Activated CD4-positive, alpha-beta T cell treated with anti-CD3 and anti-CD28 coated beads, Interleukin-2, amount 50 U/mL, for 24 hours (primary cell): ENCODE measurements around the gene DDX19B.
"Not testable (repeated sequence)": the region's sequence is repeated elsewhere in the genome, so short reads cannot be mapped to it uniquely, and the experiment has no call there.

Source experiments
- DNase-seq, 2 donors: peaks; one replicate each; pipeline ENCODE4 v3.0.0-alpha.2; 2020; ENCODE audit warnings: low read depth in 1 of 2, low spot score in 1 of 2

The DDX19B gene

GRCh38 chr16:70287304-70287971 is 11.5 kb upstream of the DDX19B start:
- DNase-seq, result not testable (repeated sequence)

- DNase-seq, result peak; percentile 82 to 97
Observed at GRCh38 chr16:70289229-70290094, 9.5 kb upstream of the DDX19B start, which contains the start of gene AARS1. Gene AARS1, minus strand, starts transcription at chr16:70289506. Its CDS starts 6,743 bp downstream, at chr16:70282763.

- no peak for DNase-seq
Observed at GRCh38 chr16:70290949-70291519, 8.0 kb upstream of the DDX19B start.

- not testable (repeated sequence) for DNase-seq
Observed at GRCh38 chr16:70292148-70292547, 6.8 kb upstream of the DDX19B start.

GRCh38 chr16:70294385-70295025 is 4.5 kb upstream of the DDX19B start:
- no peak for DNase-seq

DNA sequence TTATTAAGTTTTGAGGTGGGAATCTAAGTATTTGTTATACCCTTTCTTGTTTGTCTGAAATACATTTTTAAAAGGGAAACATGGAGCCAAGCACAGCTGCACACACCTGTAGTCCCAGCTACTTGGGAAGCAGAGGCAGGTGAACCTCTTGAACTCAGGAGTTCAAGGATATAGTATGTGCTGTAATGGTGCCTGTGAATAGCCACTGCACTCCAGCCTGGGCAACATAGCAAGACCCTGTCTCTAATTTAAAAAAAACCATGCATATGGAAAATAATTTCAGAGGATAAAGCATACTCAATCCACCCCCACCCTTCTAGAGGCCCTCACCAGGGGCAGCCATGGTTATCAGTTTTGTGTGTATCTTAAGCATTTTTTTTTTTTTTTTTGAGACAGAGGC is 3.4 kb upstream of the DDX19B start:
- no peak for DNase-seq

DNA sequence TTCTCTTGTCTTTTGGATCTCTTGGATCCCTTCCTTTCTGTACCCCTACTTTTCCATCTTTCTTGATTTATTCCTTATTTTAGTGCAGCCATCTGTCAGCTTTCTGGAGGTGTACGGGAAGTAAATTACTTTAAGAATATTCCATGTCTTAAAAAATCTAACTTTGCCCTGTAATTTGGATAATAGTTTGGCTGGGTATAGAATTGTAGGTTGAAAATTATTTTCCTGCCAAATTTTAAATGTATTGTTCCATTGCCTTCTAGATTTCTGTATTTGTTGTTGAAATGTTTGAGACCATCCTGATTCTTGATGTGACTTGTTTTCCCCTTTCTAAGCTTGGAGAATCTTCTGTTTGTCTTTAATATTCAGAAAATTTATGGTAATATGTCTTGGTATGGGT is 2.1 kb downstream of the DDX19B start:
- no peak for DNase-seq

DNA sequence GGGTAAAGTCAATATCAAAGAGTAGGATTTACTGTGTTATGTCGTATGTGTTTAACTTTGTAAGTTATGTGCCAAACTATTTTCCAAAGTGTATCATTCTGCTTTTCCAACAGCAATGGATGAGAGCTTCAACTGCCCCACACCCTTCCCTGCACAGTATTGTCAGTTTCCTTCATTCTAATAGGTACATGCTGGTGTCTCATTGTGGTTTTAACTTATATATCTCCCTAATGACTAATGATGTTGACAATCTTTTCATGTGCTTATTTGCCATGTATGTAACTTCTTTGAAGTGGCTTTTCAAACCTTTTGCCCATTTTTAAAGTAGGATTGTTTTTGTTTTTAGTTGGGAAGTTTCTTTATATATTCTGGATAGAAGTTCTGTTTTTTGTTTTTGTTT is 3.8 kb downstream of the DDX19B start:
- no peak for DNase-seq

DNA sequence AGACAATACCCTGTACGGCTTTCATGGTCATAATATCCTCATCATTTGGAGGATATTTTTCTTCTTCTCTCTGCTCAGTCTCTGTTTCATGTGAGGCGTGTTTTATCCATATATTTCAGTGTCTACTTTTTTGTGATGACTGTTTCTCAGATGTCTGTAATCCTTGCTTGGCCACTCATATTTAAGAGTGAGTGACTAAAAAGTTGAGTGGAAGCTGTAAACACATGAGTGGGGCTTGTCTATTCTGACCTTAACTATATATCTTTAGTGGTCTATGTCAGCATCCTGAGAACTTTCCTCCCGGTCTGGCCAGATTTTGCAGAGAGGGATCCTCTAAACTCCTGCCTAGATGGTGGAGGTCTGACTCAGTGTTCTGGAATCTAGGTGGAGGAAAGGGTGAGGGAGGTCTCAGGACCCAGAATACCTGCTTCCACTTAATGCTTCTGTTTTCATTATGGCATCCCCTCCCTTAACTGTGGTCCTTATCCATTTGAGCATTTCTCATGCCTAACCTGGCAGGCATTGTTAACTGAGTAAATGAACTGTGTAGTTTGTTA is 6.0 kb downstream of the DDX19B start:
- no peak for DNase-seq

DNA sequence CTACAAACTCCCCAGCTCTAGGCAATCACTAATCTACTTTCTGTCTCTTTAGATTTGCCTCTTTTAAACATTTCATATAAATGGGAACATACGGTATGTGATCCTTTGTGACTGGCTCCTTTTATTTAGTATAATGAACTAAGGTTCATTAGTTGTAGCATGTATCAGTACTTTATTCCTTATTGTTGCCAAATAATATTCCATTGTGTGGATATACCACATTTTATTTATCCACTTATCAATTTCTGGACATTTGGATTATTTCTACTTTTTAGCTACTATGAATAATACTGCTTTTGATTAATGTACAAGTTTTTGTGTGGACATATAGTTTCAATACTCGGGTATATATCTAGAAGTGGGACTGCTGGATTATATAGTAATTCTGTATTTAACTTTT is 7.9 kb downstream of the DDX19B start:
- no peak for DNase-seq

DNA sequence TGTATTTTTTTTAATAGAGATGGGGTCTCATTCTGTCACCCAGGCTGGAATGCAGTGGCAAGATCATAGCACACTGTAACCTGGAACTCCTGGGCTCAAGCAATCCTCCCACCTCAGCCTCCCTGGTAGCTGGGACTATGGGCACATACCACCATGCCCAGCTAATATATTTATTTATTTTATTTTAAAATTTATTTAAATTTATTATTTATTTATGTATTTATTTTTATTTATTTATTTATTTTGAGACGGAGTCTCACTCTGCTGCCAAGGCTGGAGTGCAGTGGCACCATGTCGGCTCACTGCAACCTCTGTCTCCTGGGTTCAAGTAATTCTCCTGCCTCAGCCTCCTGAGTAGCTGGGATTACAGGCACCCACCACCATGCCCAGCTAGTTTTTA is 8.7 kb downstream of the DDX19B start:
- DNase-seq, result not testable (repeated sequence)

DNA sequence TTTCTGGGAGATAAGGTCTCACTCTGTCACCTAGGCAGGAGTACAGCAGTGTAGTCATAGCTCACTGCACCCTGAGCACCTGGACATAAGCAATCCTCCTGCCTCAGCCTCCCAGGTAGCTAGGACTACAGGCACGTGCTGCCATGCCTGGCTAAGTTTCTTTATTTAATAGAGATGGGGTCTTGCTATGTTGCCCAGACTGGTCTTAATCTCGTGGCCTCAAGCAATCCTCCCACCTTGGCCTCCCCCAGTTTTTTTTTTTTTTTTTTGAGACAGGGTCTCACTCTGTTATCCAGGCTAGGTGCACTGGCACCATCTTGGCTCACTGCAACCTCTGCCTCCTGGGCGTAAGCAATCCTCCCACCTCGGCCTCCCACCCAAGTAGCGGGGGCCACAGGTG is 21.1 kb downstream of the DDX19B start:
- DNase-seq, result no peak

GRCh38 chr16:70324998-70325747 is 26.2 kb downstream of the DDX19B start:
- DNase-seq, result no peak

- DNase-seq, result no peak
Observed at GRCh38 chr16:70331091-70331490, 32.1 kb downstream of the DDX19B start.

GRCh38 chr16:70331588-70332358 is 32.8 kb downstream of the DDX19B start:
- no peak for DNase-seq

DNA sequence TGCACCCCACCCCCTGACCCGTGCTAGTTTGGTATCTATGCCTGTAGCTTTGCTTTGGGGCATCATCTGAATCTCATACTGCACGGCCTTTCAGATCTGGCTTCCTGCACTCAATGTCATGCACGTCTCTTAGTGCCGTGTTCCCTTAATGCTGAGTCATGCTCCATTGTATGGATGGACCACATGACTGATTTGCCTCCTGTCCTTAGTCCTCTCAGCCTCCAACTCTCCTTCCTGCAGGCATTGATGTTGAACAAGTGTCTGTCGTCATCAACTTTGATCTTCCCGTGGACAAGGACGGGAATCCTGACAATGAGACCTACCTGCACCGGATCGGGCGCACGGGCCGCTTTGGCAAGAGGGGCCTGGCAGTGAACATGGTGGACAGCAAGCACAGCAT is 33.7 kb downstream of the DDX19B start:
- not testable (repeated sequence) for DNase-seq

- DNase-seq, result no peak
Observed at GRCh38 chr16:70337814-70338213, 38.8 kb downstream of the DDX19B start.

DNA sequence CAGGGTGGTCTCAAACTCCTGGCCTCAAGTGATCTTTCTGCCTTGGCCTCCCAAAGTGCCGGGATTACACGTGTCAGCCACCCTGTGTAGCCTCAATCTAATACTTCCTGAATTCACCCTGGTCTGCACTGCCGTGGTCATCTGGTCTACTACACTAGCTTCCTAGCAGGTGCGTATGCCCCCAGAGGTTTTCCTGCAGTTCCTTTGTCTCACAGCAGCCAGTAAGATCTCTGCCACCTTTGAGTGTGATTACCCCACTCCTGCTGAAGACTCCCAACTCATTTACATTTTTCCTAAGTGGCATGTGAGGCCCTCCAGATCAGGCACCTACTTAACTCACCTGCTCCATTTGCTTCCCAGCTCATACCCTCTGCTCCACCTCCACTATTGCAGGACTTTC is 42.6 kb downstream of the DDX19B start:
- DNase-seq, result no peak

DNA sequence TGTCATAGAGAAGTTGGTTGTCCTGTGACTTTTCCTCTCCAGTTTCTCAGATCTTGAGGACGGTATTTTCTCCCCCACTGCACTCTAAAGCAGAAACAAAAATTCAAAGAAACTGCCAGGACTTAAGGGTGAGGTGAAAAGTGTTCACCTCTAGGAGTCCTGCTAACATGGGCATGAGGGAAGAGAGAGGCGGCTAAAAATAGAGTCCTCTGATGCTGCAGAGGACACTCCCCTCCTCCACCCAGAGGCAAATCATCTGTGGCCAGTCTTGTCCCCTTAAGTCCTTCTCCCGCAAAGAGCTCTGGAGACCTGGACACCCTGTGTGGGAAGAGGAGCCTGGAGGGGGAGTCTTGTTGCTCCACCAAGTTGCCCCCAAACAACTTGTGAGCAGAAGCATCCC is 43.0 kb downstream of the DDX19B start:
- DNase-seq, result no peak

DNA sequence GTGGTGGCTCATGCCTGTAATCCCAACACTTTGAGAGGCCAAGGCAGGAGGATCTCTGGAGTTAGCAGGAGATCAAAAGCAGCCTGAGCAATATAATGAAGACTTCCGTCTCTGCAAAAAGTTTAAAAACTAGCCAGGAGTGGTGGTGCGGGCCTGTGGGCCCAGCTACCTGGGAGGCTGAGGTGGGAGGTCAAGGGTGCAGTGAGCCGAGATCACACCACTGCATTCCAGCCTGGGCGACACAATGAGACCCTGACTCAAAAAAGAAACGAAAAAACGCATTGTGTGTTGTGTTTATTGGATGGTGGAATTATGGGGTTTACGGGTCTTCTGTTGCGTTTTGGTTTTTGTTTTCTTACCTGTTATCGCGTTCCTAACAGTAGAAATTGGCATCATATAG is 46.9 kb downstream of the DDX19B start:
- DNase-seq, result no peak
